Astrocyte (in vitro differentiated cells and primary cell): ENCODE results near the gene GALNT18.

Experiments used
- CTCF ChIP-seq: IDR thresholded peaks from 2 replicates; pipeline ENCODE4 v1.5.1; 2011; ENCODE audit warnings: low read depth, mild to moderate bottlenecking, inconsistent platforms, low read length, moderate library complexity; ENCODE audit not compliant: insufficient read depth
- EZH2 ChIP-seq: IDR thresholded peaks from 2 replicates; pipeline ENCODE4 v1.6.1; 2012; ENCODE audit warnings: mild to moderate bottlenecking, low read length, inconsistent platforms; ENCODE audit not compliant: insufficient read depth

- TF ChIP-seq CTCF (no peak), EZH2 (no peak)
Measured at GRCh38 chr11:11499300-11499699, 122.5 kb downstream of the GALNT18 start.
